Camera-type eye (tissue), 1 donor: ENCODE data around the gene ALX4. TPM values are rescaled to one million over a fixed set of nuclear protein-coding genes. Genes with fewer than 3 reads are reported as not detected.

Experiments
- total RNA-seq: library from RNA; depleted of rRNA; stranded (reverse); fragments of >200 nt; gene quantifications from one replicate; pipeline ENCODE4 v1.2.3, GENCODE V29; 2014

The ALX4 gene
- 11.8 TPM for total RNA-seq

GRCh38 chr11:44309478-44310205 is at the start of gene ALX4:
Gene ALX4 (minus strand): TSS chr11:44310139. CDS start chr11:44310062, 77 bp downstream.

Other genes with a start within 250 kb of the ALX4 start
- 28.9 TPM for gene ACCS, start 243.9 kb downstream of the ALX4 start, total RNA-seq
- 86.4 TPM for gene EXT2, start 214.5 kb downstream of the ALX4 start, total RNA-seq